ENCODE data around the gene EBLN1. TPM values are rescaled to one million over a fixed set of nuclear protein-coding genes. Genes with fewer than 3 reads are reported as not detected.
A peak's percentile ranks its signal among the peaks of the same experiment; 100 is the strongest.

Gene EBLN1
- total RNA-seq, 2 donors from 2014 or later: not detected

DNA sequence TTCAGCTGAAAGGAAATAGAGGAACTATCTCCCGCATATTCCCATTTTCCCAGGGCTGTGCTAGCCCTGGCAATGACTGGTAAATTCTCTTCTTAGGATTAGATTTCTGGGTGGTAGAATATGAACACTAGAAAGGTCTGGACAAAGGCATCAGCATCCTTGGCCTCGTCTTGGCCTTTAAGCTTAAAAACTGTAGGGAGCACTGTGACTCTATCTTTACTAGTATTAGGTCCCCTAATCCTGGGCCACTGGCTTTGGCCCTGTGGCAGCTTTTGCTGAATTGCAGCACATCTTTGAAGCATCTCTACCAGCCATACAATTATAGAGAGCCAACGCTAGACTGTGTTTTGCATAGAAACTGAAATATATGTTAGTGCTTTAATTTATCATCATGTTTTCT is 41.5 kb upstream of the EBLN1 start:
- Histone ChIP-seq H3K27me3 (ENCODE audit: control insufficient read depth, insufficient read depth, low read length, poor library complexity, severe bottlenecking) (peaks cover 46% of the 10 kb centered on the region), H3K27ac (ENCODE audit: low read depth, low read length) (no peak overlapping the region), H3K4me1 (ENCODE audit: control insufficient read depth, insufficient read depth, low read length) (no peaks in the 10 kb centered on the region), H3K9ac (ENCODE audit: extremely low read depth, low read length, poor library complexity, severe bottlenecking) (no peak overlapping the region), H3K36me3 (ENCODE audit: control insufficient read depth, insufficient read depth, low read length) (no peaks in the 10 kb centered on the region), H3K9me3 (ENCODE audit: control insufficient read depth, low read length) (no peaks in the 10 kb centered on the region), H3K4me3 (ENCODE audit: low read length) (no peak overlapping the region)
- TF ChIP-seq, protein P1, sequence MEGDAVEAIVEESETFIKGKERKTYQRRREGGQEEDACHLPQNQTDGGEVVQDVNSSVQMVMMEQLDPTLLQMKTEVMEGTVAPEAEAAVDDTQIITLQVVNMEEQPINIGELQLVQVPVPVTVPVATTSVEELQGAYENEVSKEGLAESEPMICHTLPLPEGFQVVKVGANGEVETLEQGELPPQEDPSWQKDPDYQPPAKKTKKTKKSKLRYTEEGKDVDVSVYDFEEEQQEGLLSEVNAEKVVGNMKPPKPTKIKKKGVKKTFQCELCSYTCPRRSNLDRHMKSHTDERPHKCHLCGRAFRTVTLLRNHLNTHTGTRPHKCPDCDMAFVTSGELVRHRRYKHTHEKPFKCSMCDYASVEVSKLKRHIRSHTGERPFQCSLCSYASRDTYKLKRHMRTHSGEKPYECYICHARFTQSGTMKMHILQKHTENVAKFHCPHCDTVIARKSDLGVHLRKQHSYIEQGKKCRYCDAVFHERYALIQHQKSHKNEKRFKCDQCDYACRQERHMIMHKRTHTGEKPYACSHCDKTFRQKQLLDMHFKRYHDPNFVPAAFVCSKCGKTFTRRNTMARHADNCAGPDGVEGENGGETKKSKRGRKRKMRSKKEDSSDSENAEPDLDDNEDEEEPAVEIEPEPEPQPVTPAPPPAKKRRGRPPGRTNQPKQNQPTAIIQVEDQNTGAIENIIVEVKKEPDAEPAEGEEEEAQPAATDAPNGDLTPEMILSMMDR (conservative IDR thresholded peaks at IDR 0.05): peak; percentile 61
- H3K4me1 Mint-ChIP-seq: no peaks in the 10 kb centered on the region
- 70 to 89% methylated on average over 2 of the region's 3 CpGs for WGBS, 2 experiments (ENCODE audit: insufficient coverage in 1 of 2, insufficient read length in 1 of 2)
- H3K27me3 Mint-ChIP-seq (ENCODE audit: insufficient read depth): peaks cover 66% of the 10 kb centered on the region
- no peak overlapping the region for H3K4me3 Mint-ChIP-seq
- H3K9me3 Mint-ChIP-seq: no peaks in the 10 kb centered on the region
- DNase-seq: no peak
- H3K36me3 Mint-ChIP-seq (ENCODE audit: low read depth): no peaks in the 10 kb centered on the region
- H3K27ac Mint-ChIP-seq: no peak overlapping the region

DNA sequence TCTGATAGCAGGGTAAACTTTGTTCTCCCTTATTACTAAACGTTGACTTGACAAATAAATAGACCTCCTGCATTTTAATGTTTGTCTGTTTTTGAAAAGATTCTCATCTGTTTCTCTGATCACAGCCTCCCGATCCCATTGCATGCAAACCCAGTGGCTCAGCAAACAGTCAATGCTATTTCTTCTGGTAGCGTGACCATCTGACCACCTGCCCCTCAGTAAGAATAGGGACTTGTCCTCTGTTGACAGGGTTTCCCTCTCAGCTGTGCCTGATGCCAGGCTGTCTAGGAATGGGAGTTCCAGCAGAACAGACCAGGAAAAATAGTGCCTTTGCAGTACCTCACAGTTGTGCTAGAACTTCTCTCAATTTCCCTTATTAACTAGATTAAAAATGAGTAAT is 40.7 kb upstream of the EBLN1 start:
- Mint-ChIP-seq H3K27ac (no peak overlapping the region), H3K4me1 (no peaks in the 10 kb centered on the region), H3K9me3 (no peaks in the 10 kb centered on the region), H3K36me3 (ENCODE audit: low read depth) (no peaks in the 10 kb centered on the region), H3K4me3 (no peak overlapping the region), H3K27me3 (ENCODE audit: insufficient read depth) (peaks cover 72% of the 10 kb centered on the region)
- no peaks in the 10 kb centered on the region for H3K36me3 ChIP-seq (ENCODE audit: control insufficient read depth, insufficient read depth, low read length)
- no peak for DNase-seq
- 84 to 87% methylated on average over 3 of the region's 3 CpGs for WGBS, 2 experiments (ENCODE audit: insufficient coverage in 1 of 2, insufficient read length in 1 of 2)
- TF ChIP-seq, protein P1 (conservative IDR thresholded peaks at IDR 0.05): no peak
- H3K9me3 ChIP-seq (ENCODE audit: control insufficient read depth, low read length): no peaks in the 10 kb centered on the region
- peaks cover 55% of the 10 kb centered on the region for H3K27me3 ChIP-seq (ENCODE audit: control insufficient read depth, insufficient read depth, low read length, poor library complexity, severe bottlenecking)
- no peak overlapping the region for H3K9ac ChIP-seq (ENCODE audit: extremely low read depth, low read length, poor library complexity, severe bottlenecking)
- H3K4me3 ChIP-seq (ENCODE audit: low read length): no peak overlapping the region
- H3K27ac ChIP-seq (ENCODE audit: low read depth, low read length): no peak overlapping the region
- H3K4me1 ChIP-seq (ENCODE audit: control insufficient read depth, insufficient read depth, low read length): no peaks in the 10 kb centered on the region

DNA sequence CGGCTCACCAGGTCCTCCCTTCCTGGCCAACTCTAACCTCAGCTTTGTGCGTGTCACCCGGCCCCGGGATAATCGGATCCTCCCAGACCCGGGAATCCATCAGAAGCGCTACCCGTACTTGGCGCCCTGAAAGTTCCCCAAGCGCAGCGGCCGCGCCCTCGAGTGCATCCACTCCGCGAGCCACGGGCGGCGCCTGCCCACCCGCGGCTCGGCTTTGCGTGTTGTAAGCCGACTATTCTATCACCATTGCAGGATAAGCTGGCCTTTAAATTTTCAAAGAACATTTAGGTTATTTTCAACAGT is 35.7 kb upstream of the EBLN1 start:
- peaks cover 2% of the 10 kb centered on the region for H3K4me1 Mint-ChIP-seq
- Histone ChIP-seq H3K27ac (ENCODE audit: low read depth, low read length) (no peak overlapping the region), H3K4me1 (ENCODE audit: control insufficient read depth, insufficient read depth, low read length) (no peaks in the 10 kb centered on the region), H3K36me3 (ENCODE audit: control insufficient read depth, insufficient read depth, low read length) (no peaks in the 10 kb centered on the region), H3K4me3 (ENCODE audit: low read length) (no peak overlapping the region), H3K27me3 (ENCODE audit: control insufficient read depth, insufficient read depth, low read length, poor library complexity, severe bottlenecking) (peaks cover 91% of the 10 kb centered on the region), H3K9ac (ENCODE audit: extremely low read depth, low read length, poor library complexity, severe bottlenecking) (no peak overlapping the region), H3K9me3 (ENCODE audit: control insufficient read depth, low read length) (no peaks in the 10 kb centered on the region)
- DNase-seq: no peak
- H3K36me3 Mint-ChIP-seq (ENCODE audit: low read depth): no peaks in the 10 kb centered on the region
- no peak overlapping the region for H3K27ac Mint-ChIP-seq
- H3K9me3 Mint-ChIP-seq: no peaks in the 10 kb centered on the region
- TF ChIP-seq, protein P1 (conservative IDR thresholded peaks at IDR 0.05): no peak
- peak overlapping the region; percentile 69 for H3K4me3 Mint-ChIP-seq
- 10 to 11% methylated on average over 13 to 24 of the region's 24 CpGs for WGBS, 2 experiments (ENCODE audit: insufficient coverage in 1 of 2, insufficient read length in 1 of 2)
- H3K27me3 Mint-ChIP-seq (ENCODE audit: insufficient read depth): peaks cover 90% of the 10 kb centered on the region
